SK-N-MC (cell line): ENCODE data around the gene KRT72.

ENCODE experiments used
- EZH2 ChIP-seq: fragments of 200-600 bp; sonication (generic); IDR thresholded peaks from one replicate; pipeline ENCODE4 v1.6.1; 2017; ENCODE audit warnings: antibody characterized with exemption
- FOXP2 ChIP-seq: optimal IDR thresholded peaks from 2 replicates; pipeline ENCODE3; 2011; ENCODE audit warnings: mild to moderate bottlenecking, moderate library complexity; ENCODE audit not compliant: insufficient read depth; ENCODE audit errors: extremely low read length, control extremely low read depth
- POLR2AphosphoS5 ChIP-seq: IDR thresholded peaks from 2 replicates; pipeline ENCODE4 v1.6.1; 2012; ENCODE audit warnings: mild to moderate bottlenecking, low read depth, low read length, borderline replicate concordance

DNA sequence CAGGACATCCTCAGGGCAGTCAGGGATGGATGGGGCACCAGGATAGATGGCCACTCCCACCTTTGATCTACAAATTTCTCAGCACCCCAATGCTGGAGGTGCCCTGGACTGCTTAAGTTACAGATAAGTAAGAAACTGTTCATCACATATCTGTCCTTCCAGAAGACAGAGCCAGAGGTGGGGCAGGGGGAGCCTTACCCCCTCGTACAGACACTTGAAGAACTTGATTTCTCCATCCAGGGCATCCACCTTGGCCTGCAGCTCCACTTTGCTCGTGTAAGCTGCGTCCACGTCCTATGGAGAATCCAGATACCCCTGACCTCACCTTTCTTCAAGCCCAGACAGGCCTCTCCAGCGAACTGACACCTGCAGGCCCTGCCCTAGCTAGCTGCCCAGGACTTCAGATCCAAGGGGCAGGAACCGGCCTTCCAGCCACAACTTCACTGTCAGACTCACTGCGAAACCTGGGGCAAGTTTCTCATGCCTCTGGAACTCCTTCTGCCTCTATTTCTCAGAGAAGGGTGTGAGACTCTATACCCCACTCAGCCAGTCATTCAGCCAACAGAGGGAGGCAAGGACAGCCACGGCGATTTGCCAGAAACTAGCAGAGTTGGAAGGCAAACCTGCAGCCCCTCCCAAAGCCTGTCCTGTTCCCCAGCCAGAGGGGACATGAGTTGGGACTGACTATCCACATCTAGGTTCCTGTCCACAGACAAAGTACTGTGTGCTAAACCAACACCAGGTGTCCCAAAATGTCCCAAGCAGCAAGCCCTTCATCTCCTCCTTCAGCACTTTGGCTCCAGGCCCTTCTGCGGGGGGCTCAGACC is 13.3 kb upstream of the KRT72 start:
- TF ChIP-seq POLR2AphosphoS5: no peak
- no peak for TF ChIP-seq EZH2
- TF ChIP-seq FOXP2: no peak
